Spleen (tissue), 7 donors: Measurements from ENCODE around the gene WNT7A.

Experiments used
- POLR2A ChIP-seq, 3 donors: fragments of 450-650 bp; IDR thresholded peaks; one replicate each; pipeline ENCODE4 v1.5.1; 2017; ENCODE audit warnings: antibody characterized with exemption in 3 of 3, mild to moderate bottlenecking in 1 of 3
- TF ChIP-seq, protein P1 (sequence below), 11 experiments: fragments of 200-600 bp in 7 of 11; fragments of 450-650 bp in 4 of 11; sonication (generic) in 4 of 11; IDR thresholded peaks in 8 of 11; conservative IDR thresholded peaks in 3 of 11; 1 replicate in 7 of 11; 2 replicates in 4 of 11; pipeline versions ENCODE4 v1.4.0 to v1.8.0; 2016 to 2021; ENCODE audit warnings: antibody characterized with exemption in 11 of 11, inconsistent platforms in 4 of 11, mild to moderate bottlenecking in 1 of 11
- donor health status: DM: no; HTN: no; CAD: no; lungs with moderate emphysema.
- donor health status: DM: no; HTN: no; CAD: no.
- donor health status: DM: no; HTN: no; CAD: no.

DNA sequence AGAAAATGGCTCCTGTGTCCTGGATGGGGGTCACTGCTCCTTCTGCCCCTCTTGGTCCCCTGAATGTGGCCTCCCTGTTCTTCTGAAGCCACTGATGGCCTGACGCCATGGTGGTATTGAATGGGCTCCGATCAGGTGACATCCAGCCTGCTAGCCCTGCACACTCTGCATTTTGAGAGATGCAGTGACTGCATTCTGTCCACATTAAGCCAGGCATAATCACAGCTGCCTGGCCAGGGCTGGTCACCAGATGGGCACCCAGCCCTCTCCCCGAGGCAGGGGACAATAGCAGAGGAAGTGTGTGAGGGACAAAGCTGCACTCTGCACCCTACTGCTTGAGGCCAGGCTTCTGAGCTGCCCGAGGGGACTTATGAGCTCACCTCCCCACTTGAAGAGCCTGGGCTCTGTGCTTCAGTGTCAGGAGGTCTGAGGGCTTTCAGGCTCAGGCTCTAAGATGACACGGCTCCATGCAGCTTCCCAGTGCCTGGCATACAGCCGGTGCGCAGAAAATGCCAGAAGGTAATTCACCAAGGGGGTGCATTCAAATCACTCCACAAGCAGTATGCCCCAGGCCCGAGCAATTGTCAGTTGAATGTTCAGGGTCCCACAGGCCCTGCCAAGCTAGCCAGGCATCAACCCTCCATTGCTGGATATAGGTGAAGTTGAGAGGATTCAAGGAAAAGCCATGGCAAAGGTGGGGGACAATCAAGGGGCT lies 56.8 kb downstream of the WNT7A start:
- TF ChIP-seq, protein P1, sequence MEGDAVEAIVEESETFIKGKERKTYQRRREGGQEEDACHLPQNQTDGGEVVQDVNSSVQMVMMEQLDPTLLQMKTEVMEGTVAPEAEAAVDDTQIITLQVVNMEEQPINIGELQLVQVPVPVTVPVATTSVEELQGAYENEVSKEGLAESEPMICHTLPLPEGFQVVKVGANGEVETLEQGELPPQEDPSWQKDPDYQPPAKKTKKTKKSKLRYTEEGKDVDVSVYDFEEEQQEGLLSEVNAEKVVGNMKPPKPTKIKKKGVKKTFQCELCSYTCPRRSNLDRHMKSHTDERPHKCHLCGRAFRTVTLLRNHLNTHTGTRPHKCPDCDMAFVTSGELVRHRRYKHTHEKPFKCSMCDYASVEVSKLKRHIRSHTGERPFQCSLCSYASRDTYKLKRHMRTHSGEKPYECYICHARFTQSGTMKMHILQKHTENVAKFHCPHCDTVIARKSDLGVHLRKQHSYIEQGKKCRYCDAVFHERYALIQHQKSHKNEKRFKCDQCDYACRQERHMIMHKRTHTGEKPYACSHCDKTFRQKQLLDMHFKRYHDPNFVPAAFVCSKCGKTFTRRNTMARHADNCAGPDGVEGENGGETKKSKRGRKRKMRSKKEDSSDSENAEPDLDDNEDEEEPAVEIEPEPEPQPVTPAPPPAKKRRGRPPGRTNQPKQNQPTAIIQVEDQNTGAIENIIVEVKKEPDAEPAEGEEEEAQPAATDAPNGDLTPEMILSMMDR (IDR thresholded peaks at IDR 0.05 in 8 of 11, conservative IDR thresholded peaks at IDR 0.05 in 3 of 11) = no peak
- no peak for TF ChIP-seq POLR2A (IDR thresholded peaks at IDR 0.05)
